Mesendoderm (in vitro differentiated cells): ENCODE results near the gene PARK7.

ENCODE experiments used
- DNase-seq: peaks from one replicate; pipeline ENCODE4 v3.0.0; 2013
- H2AK5ac ChIP-seq: 2 replicates; pipeline ENCODE4 v1.6.1; 2013; ENCODE audit warnings: low read length, inconsistent platforms
- H2BK120ac ChIP-seq: 2 replicates; pipeline ENCODE4 v1.6.1; 2013; ENCODE audit warnings: low read depth, mild to moderate bottlenecking, low read length, moderate library complexity, mixed read lengths
- H2BK15ac ChIP-seq: replicated peaks from 2 replicates; pipeline ENCODE4 v1.6.1; 2013; ENCODE audit warnings: low read depth, mild to moderate bottlenecking, moderate library complexity
- H2BK5ac ChIP-seq: 2 replicates; pipeline ENCODE4 v1.6.1; 2013; ENCODE audit warnings: low read length, inconsistent platforms
- H3K18ac ChIP-seq: 2 replicates; pipeline ENCODE4 v1.6.1; 2013; ENCODE audit warnings: mild to moderate bottlenecking, low read length, mixed read lengths
- H3K23ac ChIP-seq: one replicate; pipeline ENCODE4 v1.6.1; 2013; ENCODE audit warnings: low read length
- H3K27ac ChIP-seq: 2 replicates; pipeline ENCODE4 v1.5.1; 2013; ENCODE audit warnings: low read depth, mild to moderate bottlenecking, inconsistent platforms, low read length, moderate library complexity
- H3K27me3 ChIP-seq: 2 replicates; pipeline ENCODE4 v1.6.1; 2013; ENCODE audit warnings: low read length, control low read depth, mild to moderate bottlenecking, inconsistent platforms; ENCODE audit not compliant: insufficient read depth, poor library complexity
- H3K36me3 ChIP-seq: 2 replicates; pipeline ENCODE4 v1.6.1; 2013; ENCODE audit warnings: low read length, inconsistent platforms; ENCODE audit not compliant: control insufficient read depth, insufficient read depth
- H3K4ac ChIP-seq: one replicate; pipeline ENCODE4 v1.6.1; 2013; ENCODE audit warnings: low read depth, mild to moderate bottlenecking, low read length, moderate library complexity
- H3K4me1 ChIP-seq: 2 replicates; pipeline ENCODE4 v1.6.1; 2013; ENCODE audit warnings: low read depth, low read length, inconsistent platforms; ENCODE audit not compliant: control insufficient read depth
- H3K4me2 ChIP-seq: 2 replicates; pipeline ENCODE4 v1.6.1; 2013; ENCODE audit warnings: low read length
- H3K4me3 ChIP-seq: 2 replicates; pipeline ENCODE4 v1.5.1; 2013; ENCODE audit warnings: mild to moderate bottlenecking, low read length
- H3K56ac ChIP-seq: one replicate; pipeline ENCODE4 v1.6.1; 2013; ENCODE audit warnings: low read length
- H3K79me1 ChIP-seq: 2 replicates; pipeline ENCODE4 v1.6.1; 2013; ENCODE audit warnings: low read length, inconsistent platforms
- H3K79me2 ChIP-seq: 2 replicates; pipeline ENCODE4 v1.6.1; 2013; ENCODE audit warnings: mild to moderate bottlenecking, low read length; ENCODE audit not compliant: control insufficient read depth, insufficient read depth
- H3K9ac ChIP-seq: 2 replicates; pipeline ENCODE4 v1.6.1; 2013; ENCODE audit warnings: low read length, inconsistent platforms
- H4K5ac ChIP-seq: one replicate; pipeline ENCODE4 v1.6.1; 2013; ENCODE audit warnings: low read length
- H4K8ac ChIP-seq: one replicate; pipeline ENCODE4 v1.6.1; 2013; ENCODE audit warnings: low read depth, mild to moderate bottlenecking, control low read depth, low read length, moderate library complexity
- WGBS: extraction: QIAGEN DNeasy Blood & Tissue Kit; methylation state at CpG from one replicate; pipeline ENCODE4 v1.1.7; 2013; ENCODE audit warnings: low lambda C conversion rate, missing lambda C conversion rate; ENCODE audit not compliant: insufficient coverage; ENCODE audit errors: extremely low coverage; 5-methylcytosine and 5-hydroxymethylcytosine counted together

Gene PARK7

DNA sequence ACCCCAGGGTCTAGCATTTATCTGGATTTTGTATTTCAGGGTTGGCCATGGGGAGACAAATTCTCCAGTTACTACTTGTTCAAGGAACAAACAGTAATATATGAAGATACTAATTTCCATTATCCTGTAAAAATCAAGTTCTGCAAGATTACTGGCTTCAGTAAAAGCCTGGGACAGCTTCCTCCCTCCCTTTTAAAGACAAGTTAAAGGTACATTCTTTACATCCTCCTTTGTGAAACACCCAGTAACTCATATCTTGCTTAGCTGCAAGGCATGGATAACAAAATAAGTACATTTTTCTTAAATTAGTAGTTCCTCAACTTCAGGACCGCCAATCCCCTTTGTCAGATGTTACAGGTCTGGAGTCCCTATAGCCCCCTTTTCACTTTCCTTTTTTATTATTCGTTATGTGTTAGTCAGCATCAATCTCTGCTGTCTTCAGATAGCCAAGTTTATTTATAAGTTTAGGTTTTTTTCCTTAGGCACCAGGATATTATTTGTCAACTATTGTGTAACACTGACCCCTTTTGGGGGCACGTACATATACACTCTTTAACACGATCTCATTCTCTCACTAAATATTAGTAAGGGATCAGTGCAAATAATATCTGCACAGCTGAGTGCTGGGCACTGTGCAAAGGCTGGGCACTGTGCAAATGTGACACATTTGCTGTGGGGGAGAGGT, 54.8 kb downstream of the PARK7 start:
- Histone ChIP-seq H4K8ac (no peak overlapping the region), H3K4me1 (peaks cover 7% of the 10 kb centered on the region), H3K18ac (peak overlapping the region; percentile 39), H3K4ac (no peak overlapping the region), H3K79me2 (peaks cover 36% of the 10 kb centered on the region), H2BK5ac (no peak overlapping the region), H3K4me2 (no peak overlapping the region), H4K5ac (no peak overlapping the region), H3K79me1 (peaks cover 7% of the 10 kb centered on the region), H2BK15ac (no peak overlapping the region), H3K9ac (no peak overlapping the region), H2AK5ac (no peak overlapping the region), H3K27me3 (no peaks in the 10 kb centered on the region), H3K27ac (no peak overlapping the region), H3K23ac (no peak overlapping the region), H2BK120ac (no peak overlapping the region), H3K4me3 (no peak overlapping the region), H3K56ac (no peak overlapping the region), H3K36me3 (peaks cover 6% of the 10 kb centered on the region)
- no peak for DNase-seq
- no CpG with 5 or more reads among the region's 4 CpGs for WGBS

- Histone ChIP-seq H2BK15ac (no peak overlapping the region), H3K4me3 (no peak overlapping the region), H3K4me1 (peaks cover 7% of the 10 kb centered on the region), H3K27ac (no peak overlapping the region), H3K9ac (no peak overlapping the region), H2AK5ac (no peak overlapping the region), H3K79me2 (peaks cover 41% of the 10 kb centered on the region), H3K27me3 (no peaks in the 10 kb centered on the region), H3K36me3 (peaks cover 6% of the 10 kb centered on the region), H2BK120ac (no peak overlapping the region), H3K18ac (peak overlapping the region; percentile 23), H2BK5ac (no peak overlapping the region), H3K23ac (no peak overlapping the region), H4K5ac (no peak overlapping the region), H3K56ac (no peak overlapping the region), H4K8ac (no peak overlapping the region), H3K4me2 (no peak overlapping the region), H3K4ac (no peak overlapping the region), H3K79me1 (peaks cover 7% of the 10 kb centered on the region)
- no peak for DNase-seq
Measured at GRCh38 chr1:8016895-8017241, 55.4 kb downstream of the PARK7 start.

- Histone ChIP-seq H3K4me1 (peaks cover 9% of the 10 kb centered on the region), H3K36me3 (peaks cover 6% of the 10 kb centered on the region), H2BK5ac (no peak overlapping the region), H3K4me2 (no peak overlapping the region), H3K27ac (no peak overlapping the region), H3K4ac (no peak overlapping the region), H2AK5ac (no peak overlapping the region), H3K79me2 (peaks cover 48% of the 10 kb centered on the region), H3K56ac (no peak overlapping the region), H3K23ac (no peak overlapping the region), H4K5ac (no peak overlapping the region), H3K4me3 (no peak overlapping the region), H3K79me1 (peaks cover 5% of the 10 kb centered on the region), H4K8ac (no peak overlapping the region), H2BK15ac (no peak overlapping the region), H3K18ac (no peak overlapping the region), H3K9ac (no peak overlapping the region), H2BK120ac (no peak overlapping the region), H3K27me3 (no peaks in the 10 kb centered on the region)
- peak; percentile 80 for DNase-seq
- WGBS, result no CpG with 5 or more reads among the region's 5 CpGs
Measured at GRCh38 chr1:8017495-8018197, 56.1 kb downstream of the PARK7 start.

DNA sequence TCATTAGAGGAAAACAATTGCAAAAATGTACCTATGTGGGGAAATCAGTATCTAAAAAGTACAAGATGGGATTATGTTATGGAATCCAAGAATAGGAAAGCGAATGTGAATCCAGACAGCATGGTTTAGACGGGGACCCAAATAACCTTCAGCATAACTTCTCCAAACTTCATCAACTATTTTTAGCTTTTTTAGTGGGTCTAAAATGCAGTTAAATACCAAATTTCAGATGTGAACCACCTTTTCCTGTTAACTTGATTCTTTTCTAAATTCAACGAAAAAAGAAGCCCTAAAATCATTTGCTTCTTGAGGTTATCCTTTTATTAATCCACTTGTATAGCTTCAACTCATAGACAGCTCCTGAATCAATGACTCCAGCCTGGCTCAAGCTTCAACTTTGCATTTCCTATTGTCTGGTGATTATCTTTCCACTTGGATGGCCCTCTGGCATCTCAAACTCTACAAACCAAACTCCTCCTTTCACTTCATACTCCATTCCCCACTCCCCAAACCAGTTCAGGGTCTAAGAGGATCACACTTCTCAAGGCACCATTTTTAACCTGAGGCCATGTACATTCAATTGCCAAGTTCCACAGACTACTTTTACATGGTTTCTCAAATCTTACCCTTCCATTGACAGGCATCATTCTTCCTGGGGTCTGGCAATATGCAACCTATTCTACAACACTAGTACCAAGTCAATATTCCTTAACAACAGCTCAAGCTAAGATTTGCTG, 57.1 kb downstream of the PARK7 start:
- Histone ChIP-seq H3K4me2 (no peak overlapping the region), H4K8ac (peak overlapping the region; percentile 86), H2BK120ac (peak overlapping the region; percentile 82), H3K9ac (no peak overlapping the region), H3K79me2 (peaks cover 56% of the 10 kb centered on the region), H2BK15ac (no peak overlapping the region), H3K79me1 (peaks cover 2% of the 10 kb centered on the region), H3K18ac (peak overlapping the region; percentile 97), H3K56ac (peak overlapping the region; percentile 46), H3K4me3 (no peak overlapping the region), H3K36me3 (peaks cover 2% of the 10 kb centered on the region), H3K27me3 (no peaks in the 10 kb centered on the region), H3K23ac (no peak overlapping the region), H3K4me1 (peaks cover 10% of the 10 kb centered on the region), H4K5ac (no peak overlapping the region), H3K4ac (no peak overlapping the region), H2BK5ac (no peak overlapping the region), H2AK5ac (no peak overlapping the region), H3K27ac (peak overlapping the region; percentile 6)
- peak; percentile 68 for DNase-seq
- WGBS, result no CpG with 5 or more reads among the region's 3 CpGs

DNA sequence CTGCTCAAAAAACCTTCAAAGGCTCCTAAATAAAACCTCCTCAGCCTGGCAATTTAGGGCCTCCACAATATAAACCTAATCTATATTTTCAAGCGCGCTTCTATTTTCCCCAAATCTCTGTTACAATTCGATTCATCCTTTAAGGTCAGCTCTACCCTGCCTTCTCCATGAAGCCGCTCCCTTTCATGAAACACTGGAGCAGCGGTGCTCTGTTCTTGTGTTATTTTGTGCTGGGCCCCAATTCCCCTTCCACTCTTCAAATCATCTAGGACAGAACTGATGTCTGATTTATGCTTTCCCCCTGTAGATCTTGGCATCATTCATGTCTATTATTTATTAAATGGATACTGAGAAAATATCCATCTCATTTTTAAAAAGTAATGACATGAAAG, 57.7 kb downstream of the PARK7 start:
- no CpG with 5 or more reads among the region's 5 CpGs for WGBS
- H3K36me3 ChIP-seq, result peaks cover 1% of the 10 kb centered on the region
- H3K23ac ChIP-seq, result no peak overlapping the region
- no peak overlapping the region for H2BK15ac ChIP-seq
- peak overlapping the region; percentile 82 for H2BK120ac ChIP-seq
- peak overlapping the region; percentile 97 for H3K18ac ChIP-seq
- no peak overlapping the region for H2BK5ac ChIP-seq
- H3K4ac ChIP-seq, result no peak overlapping the region
- no peak overlapping the region for H2AK5ac ChIP-seq
- H3K79me2 ChIP-seq, result peaks cover 59% of the 10 kb centered on the region
- peaks cover 11% of the 10 kb centered on the region for H3K4me1 ChIP-seq
- H3K27me3 ChIP-seq, result no peaks in the 10 kb centered on the region
- H3K56ac ChIP-seq, result no peak overlapping the region
- peak overlapping the region; percentile 86 for H4K8ac ChIP-seq
- H3K79me1 ChIP-seq, result peaks cover 2% of the 10 kb centered on the region
- H3K9ac ChIP-seq, result no peak overlapping the region
- no peak overlapping the region for H3K4me3 ChIP-seq
- DNase-seq, result peak; percentile 18
- H3K4me2 ChIP-seq, result no peak overlapping the region
- peak overlapping the region; percentile 6 for H3K27ac ChIP-seq
- H4K5ac ChIP-seq, result no peak overlapping the region
